Measurements from ENCODE around the gene EDN3. TPM values are rescaled to one million over a fixed set of nuclear protein-coding genes. Genes with fewer than 3 reads are reported as not detected.
"Not testable (repeated sequence)": the region's sequence is repeated elsewhere in the genome, so short reads cannot be mapped to it uniquely, and the experiment has no call there.

The EDN3 gene
- total and polyA plus RNA-seq, 2 donors (not counting 1 experiment from before 2014, with no cell fraction given): not detected

GRCh38 chr20:59334651-59335300, 34.4 kb downstream of the EDN3 start:
- TF ChIP-seq EZH2 (IDR thresholded peaks at IDR 0.05; ENCODE audit: low read length, missing control alignments) (no peak), CTCF (conservative IDR thresholded peaks at IDR 0.05 in 1 of 2, IDR thresholded peaks at IDR 0.05 in 1 of 2; ENCODE audit: low read depth in 1 of 2, low read length in 2 of 2) (no peak)
- no peaks in the 10 kb centered on the region for H3K4me1 ChIP-seq (ENCODE audit: control insufficient read depth, extremely low read depth, insufficient read depth, low read length)
- DNase-seq (ENCODE audit: low read depth in 2 of 2): no peak

GRCh38 chr20:59335377-59335776, 35.0 kb downstream of the EDN3 start:
- no peaks in the 10 kb centered on the region for H3K36me3 ChIP-seq (ENCODE audit: control insufficient read depth, insufficient read depth, low read length)
- TF ChIP-seq EZH2 (IDR thresholded peaks at IDR 0.05; ENCODE audit: low read length, missing control alignments): no peak
- no peak for TF ChIP-seq CTCF (conservative IDR thresholded peaks at IDR 0.05 in 1 of 2, IDR thresholded peaks at IDR 0.05 in 1 of 2; ENCODE audit: low read depth in 1 of 2, low read length in 2 of 2)
- no peak overlapping the region for H3K9ac ChIP-seq (ENCODE audit: insufficient read depth, low read length)
- DNase-seq (ENCODE audit: low read depth in 2 of 2): no peak
- H3K4me3 ChIP-seq (replicated peaks in 1 of 4; ENCODE audit: control extremely low read depth in 1 of 4, insufficient read depth in 1 of 4, low read depth in 3 of 4, low read length in 4 of 4): no peak overlapping the region
- no peaks in the 10 kb centered on the region for H3K4me1 ChIP-seq (ENCODE audit: control insufficient read depth, extremely low read depth, insufficient read depth, low read length)
- no peak overlapping the region for H3K4me2 ChIP-seq (ENCODE audit: extremely low read depth, insufficient read depth, low read length)
- no peaks in the 10 kb centered on the region for H3K9me3 ChIP-seq (ENCODE audit: control insufficient read depth, insufficient read depth, low read depth, low read length)
- H3K27me3 ChIP-seq (ENCODE audit: control insufficient read depth, insufficient read depth, low read length): no peaks in the 10 kb centered on the region
- no peaks in the 10 kb centered on the region for H4K20me1 ChIP-seq (ENCODE audit: control insufficient read depth, extremely low read depth, insufficient read depth, low read length)
- no peak overlapping the region for H2AFZ ChIP-seq (ENCODE audit: low read length)
- no peaks in the 10 kb centered on the region for H3K79me2 ChIP-seq (ENCODE audit: control insufficient read depth, insufficient read depth, low read length)
- no peak overlapping the region for H3K27ac ChIP-seq (ENCODE audit: insufficient read depth, low read length)

More at GRCh38 chr20:59334651-59335300, 34.4 kb downstream of the EDN3 start:
- no peaks in the 10 kb centered on the region for H3K79me2 ChIP-seq (ENCODE audit: control insufficient read depth, insufficient read depth, low read length)
- H3K36me3 ChIP-seq (ENCODE audit: control insufficient read depth, insufficient read depth, low read length): no peaks in the 10 kb centered on the region
- H3K4me3 ChIP-seq (replicated peaks in 1 of 4; ENCODE audit: control extremely low read depth in 1 of 4, insufficient read depth in 1 of 4, low read depth in 3 of 4, low read length in 4 of 4): no peak overlapping the region
- H3K27me3 ChIP-seq (ENCODE audit: control insufficient read depth, insufficient read depth, low read length): no peaks in the 10 kb centered on the region
- no peak overlapping the region for H2AFZ ChIP-seq (ENCODE audit: low read length)
- no peak overlapping the region for H3K27ac ChIP-seq (ENCODE audit: insufficient read depth, low read length)
- H3K9ac ChIP-seq (ENCODE audit: insufficient read depth, low read length): no peak overlapping the region
- H4K20me1 ChIP-seq (ENCODE audit: control insufficient read depth, extremely low read depth, insufficient read depth, low read length): no peaks in the 10 kb centered on the region
- H3K9me3 ChIP-seq (ENCODE audit: control insufficient read depth, insufficient read depth, low read depth, low read length): no peaks in the 10 kb centered on the region
- H3K4me2 ChIP-seq (ENCODE audit: extremely low read depth, insufficient read depth, low read length): no peak overlapping the region

- no peaks in the 10 kb centered on the region for H3K36me3 ChIP-seq (ENCODE audit: control insufficient read depth, insufficient read depth, low read length)
- H3K4me3 ChIP-seq (replicated peaks in 1 of 4; ENCODE audit: control extremely low read depth in 1 of 4, insufficient read depth in 1 of 4, low read depth in 3 of 4, low read length in 4 of 4): no peak overlapping the region
- TF ChIP-seq EZH2 (IDR thresholded peaks at IDR 0.05; ENCODE audit: low read length, missing control alignments): no peak
- no peak for TF ChIP-seq CTCF (conservative IDR thresholded peaks at IDR 0.05 in 1 of 2, IDR thresholded peaks at IDR 0.05 in 1 of 2; ENCODE audit: low read depth in 1 of 2, low read length in 2 of 2)
- no peaks in the 10 kb centered on the region for H4K20me1 ChIP-seq (ENCODE audit: control insufficient read depth, extremely low read depth, insufficient read depth, low read length)
- no peaks in the 10 kb centered on the region for H3K4me1 ChIP-seq (ENCODE audit: control insufficient read depth, extremely low read depth, insufficient read depth, low read length)
- H3K27ac ChIP-seq (ENCODE audit: insufficient read depth, low read length): no peak overlapping the region
- H2AFZ ChIP-seq (ENCODE audit: low read length): no peak overlapping the region
- no peak overlapping the region for H3K4me2 ChIP-seq (ENCODE audit: extremely low read depth, insufficient read depth, low read length)
- no peaks in the 10 kb centered on the region for H3K9me3 ChIP-seq (ENCODE audit: control insufficient read depth, insufficient read depth, low read depth, low read length)
- H3K27me3 ChIP-seq (ENCODE audit: control insufficient read depth, insufficient read depth, low read length): no peaks in the 10 kb centered on the region
- no peak overlapping the region for H3K9ac ChIP-seq (ENCODE audit: insufficient read depth, low read length)
- no peaks in the 10 kb centered on the region for H3K79me2 ChIP-seq (ENCODE audit: control insufficient read depth, insufficient read depth, low read length)
- no peak for DNase-seq (ENCODE audit: low read depth in 2 of 2)
Observed at GRCh38 chr20:59336540-59336939, 36.1 kb downstream of the EDN3 start.

GRCh38 chr20:59338444-59338843, 38.0 kb downstream of the EDN3 start:
- not testable (repeated sequence) for H3K4me2 ChIP-seq (ENCODE audit: extremely low read depth, insufficient read depth, low read length); H3K36me3 ChIP-seq (ENCODE audit: control insufficient read depth, insufficient read depth, low read length); H3K9ac ChIP-seq (ENCODE audit: insufficient read depth, low read length); H3K9me3 ChIP-seq (ENCODE audit: control insufficient read depth, insufficient read depth, low read depth, low read length); H2AFZ ChIP-seq (ENCODE audit: low read length); H3K4me3 ChIP-seq (replicated peaks in 1 of 4; ENCODE audit: control extremely low read depth in 1 of 4, insufficient read depth in 1 of 4, low read depth in 3 of 4, low read length in 4 of 4); DNase-seq (ENCODE audit: low read depth in 2 of 2); H3K27ac ChIP-seq (ENCODE audit: insufficient read depth, low read length); H3K27me3 ChIP-seq (ENCODE audit: control insufficient read depth, insufficient read depth, low read length); H3K79me2 ChIP-seq (ENCODE audit: control insufficient read depth, insufficient read depth, low read length); H3K4me1 ChIP-seq (ENCODE audit: control insufficient read depth, extremely low read depth, insufficient read depth, low read length); H4K20me1 ChIP-seq (ENCODE audit: control insufficient read depth, extremely low read depth, insufficient read depth, low read length)

All from fibroblast of lung (primary cell).